Measurements from ENCODE around the gene PNPT1.
A peak's percentile ranks its signal among the peaks of the same experiment; 100 is the strongest.
"Not testable (repeated sequence)": the region's sequence is repeated elsewhere in the genome, so short reads cannot be mapped to it uniquely, and the experiment has no call there.

The PNPT1 gene

GRCh38 chr2:55693181-55694125 lies at the start of gene PNPT1:
PNPT1 (minus strand) TSS chr2:55693844; CDS start chr2:55693823, 21 bp downstream.
- peak; percentile 92 to 93 for DNase-seq

GRCh38 chr2:55742996-55743395 lies 49.4 kb upstream of the PNPT1 start:
- DNase-seq: no peak

- DNase-seq: not testable (repeated sequence)
Observed at GRCh38 chr2:55736019-55736536, 42.4 kb upstream of the PNPT1 start.

GRCh38 chr2:55734726-55735125 lies 41.1 kb upstream of the PNPT1 start:
- DNase-seq: no peak

- DNase-seq: no peak
Observed at GRCh38 chr2:55733335-55733734, 39.7 kb upstream of the PNPT1 start.

GRCh38 chr2:55732854-55733253 lies 39.2 kb upstream of the PNPT1 start:
- DNase-seq: no peak

GRCh38 chr2:55729136-55729685 lies 35.6 kb upstream of the PNPT1 start:
- DNase-seq: no peak

- no peak for DNase-seq
Observed at GRCh38 chr2:55721596-55722215, 28.1 kb upstream of the PNPT1 start.

- DNase-seq: no peak
Observed at GRCh38 chr2:55720417-55720816, 26.8 kb upstream of the PNPT1 start.

GRCh38 chr2:55719852-55720251 lies 26.2 kb upstream of the PNPT1 start:
- no peak for DNase-seq

- DNase-seq: peak; percentile 5 to 6
Observed at GRCh38 chr2:55718165-55719008, 24.7 kb upstream of the PNPT1 start.

- no peak for DNase-seq
Observed at GRCh38 chr2:55715626-55716025, 22.0 kb upstream of the PNPT1 start.

GRCh38 chr2:55715178-55715577 lies 21.5 kb upstream of the PNPT1 start:
- not testable (repeated sequence) for DNase-seq

GRCh38 chr2:55712477-55713060 lies 18.9 kb upstream of the PNPT1 start:
- DNase-seq: no peak

- no peak for DNase-seq
Observed at GRCh38 chr2:55710025-55710424, 16.4 kb upstream of the PNPT1 start.

- DNase-seq: no peak
Observed at GRCh38 chr2:55707751-55708150, 14.1 kb upstream of the PNPT1 start.

- DNase-seq: not testable (repeated sequence)
Observed at GRCh38 chr2:55706258-55706657, 12.6 kb upstream of the PNPT1 start.

- DNase-seq: no peak
Observed at GRCh38 chr2:55705027-55705653, 11.5 kb upstream of the PNPT1 start.

GRCh38 chr2:55703350-55703749 lies 9.7 kb upstream of the PNPT1 start:
- no peak for DNase-seq

GRCh38 chr2:55692740-55693139 lies 904 bp downstream of the PNPT1 start:
- not testable (repeated sequence) for DNase-seq

- DNase-seq: no peak
Observed at GRCh38 chr2:55672630-55673029, 21.0 kb downstream of the PNPT1 start.

- DNase-seq: no peak
Observed at GRCh38 chr2:55668956-55669355, 24.7 kb downstream of the PNPT1 start.

Measured in activated CD4-positive, alpha-beta T cell treated with anti-CD3 and anti-CD28 coated beads, Interleukin-2, amount 50 U/mL, for 4 hours (primary cell).